CD4-positive, alpha-beta T cell (primary cell): Measurements from ENCODE around the gene PRKCA. TPM values are rescaled to one million over a fixed set of nuclear protein-coding genes. Genes with fewer than 3 reads are reported as not detected.

ENCODE experiments used
- ATAC-seq: fragments of 200-7000 bp; cut with Tn5 transposase; one replicate; pipeline ENCODE4 v1.10.0; 2022; ENCODE audit warnings: mild to moderate bottlenecking; ENCODE audit not compliant: poor library complexity
- CTCF ChIA-PET: fragments of 350-600 bp; sonication (Branson Sonifier 250); formaldehyde crosslinking; loops from one replicate; lab custom pipeline; 2021; ENCODE audit warnings: antibody characterized with exemption, inconsistent platforms; lab: Charles Lee
- POLR2A ChIA-PET: fragments of 350-600 bp; sonication (Branson Sonifier 250); formaldehyde crosslinking; loops from one replicate; lab custom pipeline; 2021; ENCODE audit warnings: antibody characterized with exemption, inconsistent platforms; lab: Charles Lee
- DNase-seq, 14 experiments: peaks; one replicate each; pipeline ENCODE4 v3.0.0-alpha.2; 2013 to 2020; ENCODE audit warnings: mixed read lengths in 2 of 14
- H3K27ac ChIP-seq, 2 donors: one replicate each; pipeline versions ENCODE4 v1.5.1 to v1.7.0; 2013; ENCODE audit warnings: low read length in 2 of 2, low read depth in 1 of 2, mild to moderate bottlenecking in 1 of 2
- H3K27me3 ChIP-seq, 2 experiments: 1 replicate in 1 of 2; 2 replicates in 1 of 2; pipeline versions ENCODE4 v1.6.1 to v1.7.0; 2013; ENCODE audit warnings: low read length in 2 of 2, control low read depth in 1 of 2, mild to moderate bottlenecking in 1 of 2, moderate library complexity in 1 of 2; ENCODE audit not compliant: insufficient read depth in 2 of 2, control insufficient read depth in 1 of 2
- H3K36me3 ChIP-seq: one replicate; pipeline ENCODE4 v1.6.1; 2013; ENCODE audit warnings: low read length, control low read depth; ENCODE audit not compliant: insufficient read depth
- H3K4me1 ChIP-seq: one replicate; pipeline ENCODE4 v1.6.1; 2013; ENCODE audit warnings: low read length, control low read depth; ENCODE audit not compliant: insufficient read depth
- H3K4me3 ChIP-seq: one replicate; pipeline ENCODE4 v1.5.1; 2013; ENCODE audit warnings: mild to moderate bottlenecking, low read length, moderate library complexity
- H3K9me3 ChIP-seq, 2 experiments: 1 replicate in 1 of 2; 2 replicates in 1 of 2; pipeline versions ENCODE4 v1.6.1 to v1.7.0; 2013; ENCODE audit warnings: low read length in 2 of 2, mild to moderate bottlenecking in 2 of 2, control low read depth in 1 of 2, moderate library complexity in 1 of 2; ENCODE audit not compliant: control insufficient read depth in 1 of 2, insufficient read depth in 1 of 2
- H3K27ac Mint-ChIP-seq: one replicate; pipeline ENCODE4 v1.8.0; 2020; ENCODE audit warnings: mixed read lengths
- H3K27me3 Mint-ChIP-seq: one replicate; pipeline ENCODE4 v1.8.0; 2021; ENCODE audit warnings: mixed read lengths
- H3K36me3 Mint-ChIP-seq: one replicate; pipeline ENCODE4 v1.8.0; 2021; ENCODE audit warnings: low read depth, mixed read lengths
- H3K4me1 Mint-ChIP-seq: one replicate; pipeline ENCODE4 v1.8.0; 2021; ENCODE audit warnings: low read depth, mixed read lengths
- H3K4me3 Mint-ChIP-seq: one replicate; pipeline ENCODE4 v1.8.0; 2020; ENCODE audit warnings: mild to moderate bottlenecking, mixed read lengths
- H3K9me3 Mint-ChIP-seq: one replicate; pipeline ENCODE4 v1.8.0; 2020; ENCODE audit warnings: mixed read lengths
- intact Hi-C, 2 experiments: fragments of 100-400 bp; cut with DNase I in 1 of 2; cut with micrococcal nuclease in 1 of 2; formaldehyde crosslinking; loops; one replicate each; pipeline versions ENCODE4 v1.15.1 to v1.9.0; 2023 to 2025; cut with DNase I, micrococcal nuclease
- total RNA-seq, 174 experiments: library from RNA in 2 of 174; stranded (reverse) in 2 of 174; gene quantifications; one replicate each; pipeline ENCODE4 v1.2.3 and lab custom pipeline; 2021 to 2026
- TF ChIP-seq, protein P1 (sequence below): fragments of 200-600 bp; IDR thresholded peaks from one replicate; pipeline ENCODE4 v1.8.0; 2022; ENCODE audit warnings: antibody characterized with exemption, mild to moderate bottlenecking

Gene PRKCA
- total RNA-seq, 2 experiments from 2014 or later: 84.8 to 88.6 TPM

DNA sequence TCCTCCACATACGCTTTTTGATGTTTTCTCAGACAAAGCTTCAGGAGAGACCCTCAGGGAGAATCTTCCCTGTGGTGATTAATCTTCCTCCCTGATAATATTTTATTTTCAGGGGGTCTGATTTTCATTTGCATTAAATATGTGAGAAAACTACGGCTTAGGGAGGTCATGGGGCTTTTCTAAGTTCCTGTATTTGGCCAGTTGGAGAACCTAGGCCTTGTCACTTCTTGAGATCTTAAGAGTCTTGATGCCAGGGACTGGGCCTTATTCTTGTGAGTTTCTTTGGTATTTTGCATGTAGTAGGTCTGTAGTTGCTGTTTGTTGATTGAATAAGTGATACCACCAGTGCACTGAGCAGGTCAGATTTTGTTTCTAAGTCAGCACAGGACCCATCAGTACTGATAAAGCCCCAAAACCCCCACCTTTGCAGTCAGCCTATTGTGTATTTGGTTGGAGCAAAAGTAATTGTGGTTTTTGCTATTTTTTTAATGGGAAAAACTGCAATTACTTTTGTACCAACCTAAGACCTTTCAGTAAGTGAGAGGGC is 130.1 kb downstream of the PRKCA start:
- Mint-ChIP-seq H3K27ac (no peak overlapping the region), H3K27me3 (no peaks in the 10 kb centered on the region), H3K9me3 (no peaks in the 10 kb centered on the region), H3K36me3 (no peaks in the 10 kb centered on the region), H3K4me3 (no peak overlapping the region), H3K4me1 (peaks cover 28% of the 10 kb centered on the region)
- H3K27ac ChIP-seq: no peak overlapping the region
- POLR2A ChIA-PET: interaction anchor here (0.5 kb wide), 2 partner anchors 142 to 236 kb away, joined by 3 to 4 read pairs; no protein-coding TSS in a partner anchor
- H3K36me3 ChIP-seq: no peaks in the 10 kb centered on the region
- peaks cover 49% of the 10 kb centered on the region for H3K4me1 ChIP-seq
- H3K4me3 ChIP-seq: no peak overlapping the region
- no peaks in the 10 kb centered on the region for H3K27me3 ChIP-seq
- intact Hi-C loops: loop anchor here in 1 of 2 experiments (5.0 kb wide), 1 partner anchor 130 kb away; the partner anchor contains the start of gene PRKCA
- ATAC-seq (no peak), DNase-seq (no peak)
- CTCF ChIA-PET: interaction anchor here (1.0 kb wide), 1 partner anchor 9 kb away, joined by 3 read pairs; no protein-coding TSS in a partner anchor
- TF ChIP-seq, protein P1, sequence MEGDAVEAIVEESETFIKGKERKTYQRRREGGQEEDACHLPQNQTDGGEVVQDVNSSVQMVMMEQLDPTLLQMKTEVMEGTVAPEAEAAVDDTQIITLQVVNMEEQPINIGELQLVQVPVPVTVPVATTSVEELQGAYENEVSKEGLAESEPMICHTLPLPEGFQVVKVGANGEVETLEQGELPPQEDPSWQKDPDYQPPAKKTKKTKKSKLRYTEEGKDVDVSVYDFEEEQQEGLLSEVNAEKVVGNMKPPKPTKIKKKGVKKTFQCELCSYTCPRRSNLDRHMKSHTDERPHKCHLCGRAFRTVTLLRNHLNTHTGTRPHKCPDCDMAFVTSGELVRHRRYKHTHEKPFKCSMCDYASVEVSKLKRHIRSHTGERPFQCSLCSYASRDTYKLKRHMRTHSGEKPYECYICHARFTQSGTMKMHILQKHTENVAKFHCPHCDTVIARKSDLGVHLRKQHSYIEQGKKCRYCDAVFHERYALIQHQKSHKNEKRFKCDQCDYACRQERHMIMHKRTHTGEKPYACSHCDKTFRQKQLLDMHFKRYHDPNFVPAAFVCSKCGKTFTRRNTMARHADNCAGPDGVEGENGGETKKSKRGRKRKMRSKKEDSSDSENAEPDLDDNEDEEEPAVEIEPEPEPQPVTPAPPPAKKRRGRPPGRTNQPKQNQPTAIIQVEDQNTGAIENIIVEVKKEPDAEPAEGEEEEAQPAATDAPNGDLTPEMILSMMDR: no peak
- no peaks in the 10 kb centered on the region for H3K9me3 ChIP-seq

- H3K36me3 Mint-ChIP-seq: no peaks in the 10 kb centered on the region
- Histone ChIP-seq H3K36me3 (no peaks in the 10 kb centered on the region), H3K4me1 (peaks cover 55% of the 10 kb centered on the region), H3K27me3 (no peaks in the 10 kb centered on the region), H3K4me3 (no peak overlapping the region), H3K9me3 (no peaks in the 10 kb centered on the region), H3K27ac (no peak overlapping the region)
- CTCF ChIA-PET: interaction anchor here (1.0 kb wide), 2 partner anchors 8 to 17 kb away, joined by 3 read pairs; no protein-coding TSS in a partner anchor
- ATAC-seq (no peak), DNase-seq (no peak)
- intact Hi-C loops: loop anchor here in 1 of 2 experiments (5.0 kb wide), 1 partner anchor 131 kb away; the partner anchor contains the start of gene PRKCA
- TF ChIP-seq, protein P1: no peak
- no peak overlapping the region for H3K27ac Mint-ChIP-seq
- H3K27me3 Mint-ChIP-seq: no peaks in the 10 kb centered on the region
- H3K9me3 Mint-ChIP-seq: no peaks in the 10 kb centered on the region
- no peak overlapping the region for H3K4me3 Mint-ChIP-seq
- POLR2A ChIA-PET: interaction anchor here (0.5 kb wide), 1 partner anchor 142 kb away, joined by 3 read pairs; no protein-coding TSS in a partner anchor
- H3K4me1 Mint-ChIP-seq: peaks cover 22% of the 10 kb centered on the region
Measured at GRCh38 chr17:66432996-66433551, 130.7 kb downstream of the PRKCA start.

GRCh38 chr17:66435182-66435581 is 132.8 kb downstream of the PRKCA start:
- no peak overlapping the region for H3K4me3 ChIP-seq
- H3K9me3 ChIP-seq: no peaks in the 10 kb centered on the region
- no peaks in the 10 kb centered on the region for H3K27me3 ChIP-seq
- DNase-seq (no peak), ATAC-seq (no peak)
- Mint-ChIP-seq H3K27me3 (no peaks in the 10 kb centered on the region), H3K36me3 (no peaks in the 10 kb centered on the region), H3K4me1 (peaks cover 14% of the 10 kb centered on the region), H3K4me3 (no peak overlapping the region), H3K9me3 (no peaks in the 10 kb centered on the region), H3K27ac (no peak overlapping the region)
- no peak overlapping the region for H3K27ac ChIP-seq
- ChIA-PET CTCF (no interaction called here), POLR2A (no interaction called here)
- TF ChIP-seq, protein P1: no peak
- H3K4me1 ChIP-seq: peaks cover 54% of the 10 kb centered on the region
- H3K36me3 ChIP-seq: no peaks in the 10 kb centered on the region
- intact Hi-C loops: no loop called here
